ENCODE data around the gene GPR61.

The GPR61 gene

GRCh38 chr1:109498161-109498801 lies 41.4 kb upstream of the GPR61 start:
- no peak overlapping the region for H3K27ac ChIP-seq (ENCODE audit: extremely low read depth, low read depth, low read length)
- no peak overlapping the region for H3K4me3 ChIP-seq (ENCODE audit: low read depth, low read length)
- H3K9me3 ChIP-seq (ENCODE audit: control insufficient read depth, insufficient read depth, low read depth, low read length): no peaks in the 10 kb centered on the region
- no peaks in the 10 kb centered on the region for H3K4me1 ChIP-seq (ENCODE audit: control insufficient read depth, insufficient read depth, low read length)
- peaks cover 0 to 51% of the 10 kb centered on the region in 2 experiments; a peak in 1 of 3 replicates for H3K36me3 ChIP-seq (ENCODE audit: control insufficient read depth in 2 of 2, insufficient read depth in 1 of 2, low read length in 2 of 2)
- ChIA-PET POLR2A (interaction anchor here (0.7 to 1.1 kb wide), 2 partner anchors 50 to 284 kb away, joined by 3 read pairs; partner anchors contain the start of genes GNAI3 and SARS1), CTCF (interaction anchor here (0.7 to 36.3 kb wide), 11 partner anchors 10 to 651 kb away, joined by 3 to 1152 read pairs (median 4); partner anchors contain the start of genes AMIGO1 and GPR61)
- TF ChIP-seq ZNF654 (tag by site-specific recombination; IDR thresholded peaks at IDR 0.05; ENCODE audit: low read depth): peak; percentile 24
- TF ChIP-seq ZNF391 (tag by site-specific recombination; IDR thresholded peaks at IDR 0.05; ENCODE audit: borderline replicate concordance, low read depth): no peak
- peak; percentile 57 for TF ChIP-seq ZNF366 (tag by site-specific recombination; conservative IDR thresholded peaks at IDR 0.05)
- TF ChIP-seq ZFHX2 (tag by site-specific recombination; conservative IDR thresholded peaks at IDR 0.05): peak; percentile 97
- TF ChIP-seq ZNF341 (tag by site-specific recombination; IDR thresholded peaks at IDR 0.05; ENCODE audit: low read depth): 0 out of 2 replicates have a peak, but pooled peaks have one; percentile 20
- TF ChIP-seq ZBTB21 (tag by site-specific recombination; IDR thresholded peaks at IDR 0.05): no peak
- peak; percentile 77; the same call in 1 of the 2 replicates for TF ChIP-seq CTCF (tag by site-specific recombination; IDR thresholded peaks at IDR 0.05)
- TF ChIP-seq, protein P1, sequence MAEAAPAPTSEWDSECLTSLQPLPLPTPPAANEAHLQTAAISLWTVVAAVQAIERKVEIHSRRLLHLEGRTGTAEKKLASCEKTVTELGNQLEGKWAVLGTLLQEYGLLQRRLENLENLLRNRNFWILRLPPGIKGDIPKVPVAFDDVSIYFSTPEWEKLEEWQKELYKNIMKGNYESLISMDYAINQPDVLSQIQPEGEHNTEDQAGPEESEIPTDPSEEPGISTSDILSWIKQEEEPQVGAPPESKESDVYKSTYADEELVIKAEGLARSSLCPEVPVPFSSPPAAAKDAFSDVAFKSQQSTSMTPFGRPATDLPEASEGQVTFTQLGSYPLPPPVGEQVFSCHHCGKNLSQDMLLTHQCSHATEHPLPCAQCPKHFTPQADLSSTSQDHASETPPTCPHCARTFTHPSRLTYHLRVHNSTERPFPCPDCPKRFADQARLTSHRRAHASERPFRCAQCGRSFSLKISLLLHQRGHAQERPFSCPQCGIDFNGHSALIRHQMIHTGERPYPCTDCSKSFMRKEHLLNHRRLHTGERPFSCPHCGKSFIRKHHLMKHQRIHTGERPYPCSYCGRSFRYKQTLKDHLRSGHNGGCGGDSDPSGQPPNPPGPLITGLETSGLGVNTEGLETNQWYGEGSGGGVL (tag by site-specific recombination; IDR thresholded peaks at IDR 0.05): peak; percentile 73
- no peak for TF ChIP-seq ZNF350 (tag by site-specific recombination; IDR thresholded peaks at IDR 0.05)
- TF ChIP-seq PATZ1 (tag by site-specific recombination; IDR thresholded peaks at IDR 0.05): 0 out of 2 replicates have a peak, but pooled peaks have one; percentile 16
- no peak for TF ChIP-seq ZNF114 (tag by site-specific recombination; IDR thresholded peaks at IDR 0.05)
- TF ChIP-seq ZNF302 (tag by site-specific recombination; IDR thresholded peaks at IDR 0.05; ENCODE audit: low read depth): no peak
- TF ChIP-seq EGR2 (tag by site-specific recombination; IDR thresholded peaks at IDR 0.05; ENCODE audit: low read depth): peak; percentile 95
- TF ChIP-seq YY1 (tag by site-specific recombination; IDR thresholded peaks at IDR 0.05): no peak
- TF ChIP-seq ZNF132 (tag by site-specific recombination; IDR thresholded peaks at IDR 0.05; ENCODE audit: borderline replicate concordance): no peak
- no peak for TF ChIP-seq KLF16 (tag by site-specific recombination; IDR thresholded peaks at IDR 0.05)
- TF ChIP-seq ZNF2 (tag by site-specific recombination; IDR thresholded peaks at IDR 0.05): 0 out of 2 replicates have a peak, but pooled peaks have one; percentile 18
- TF ChIP-seq ZBTB20 (tag by site-specific recombination; IDR thresholded peaks at IDR 0.05): no peak

- Histone ChIP-seq H3K9me3 (ENCODE audit: control insufficient read depth, insufficient read depth, low read depth, low read length) (no peaks in the 10 kb centered on the region), H3K27ac (ENCODE audit: extremely low read depth, low read depth, low read length) (no peak overlapping the region), H3K36me3 (ENCODE audit: control insufficient read depth in 2 of 2, insufficient read depth in 1 of 2, low read length in 2 of 2) (peaks cover 0 to 51% of the 10 kb centered on the region in 2 experiments; a peak in 1 of 3 replicates), H3K4me3 (ENCODE audit: low read depth, low read length) (no peak overlapping the region), H3K4me1 (ENCODE audit: control insufficient read depth, insufficient read depth, low read length) (no peaks in the 10 kb centered on the region)
- ChIA-PET POLR2A (interaction anchor here (0.7 to 1.5 kb wide), 3 partner anchors 32 to 399 kb away, joined by 3 read pairs; partner anchors contain the start of gene SARS1), CTCF (interaction anchor here (0.6 to 36.3 kb wide), 14 partner anchors 11 to 650 kb away, joined by 3 to 1152 read pairs (median 4); partner anchors contain the start of genes AMIGO1 and GPR61)
- TF ChIP-seq ZBTB8A (tag by site-specific recombination; IDR thresholded peaks at IDR 0.05) (no peak), ZFHX2 (tag by site-specific recombination; conservative IDR thresholded peaks at IDR 0.05) (no peak), ZNF280D (tag by site-specific recombination; IDR thresholded peaks at IDR 0.05) (no peak), ZBTB17 (tag by site-specific recombination; IDR thresholded peaks at IDR 0.05) (no peak), ZNF830 (tag by site-specific recombination; IDR thresholded peaks at IDR 0.05; ENCODE audit: low read depth) (no peak), ZNF426 (tag by site-specific recombination; IDR thresholded peaks at IDR 0.05) (no peak)
- TF ChIP-seq, protein P2, sequence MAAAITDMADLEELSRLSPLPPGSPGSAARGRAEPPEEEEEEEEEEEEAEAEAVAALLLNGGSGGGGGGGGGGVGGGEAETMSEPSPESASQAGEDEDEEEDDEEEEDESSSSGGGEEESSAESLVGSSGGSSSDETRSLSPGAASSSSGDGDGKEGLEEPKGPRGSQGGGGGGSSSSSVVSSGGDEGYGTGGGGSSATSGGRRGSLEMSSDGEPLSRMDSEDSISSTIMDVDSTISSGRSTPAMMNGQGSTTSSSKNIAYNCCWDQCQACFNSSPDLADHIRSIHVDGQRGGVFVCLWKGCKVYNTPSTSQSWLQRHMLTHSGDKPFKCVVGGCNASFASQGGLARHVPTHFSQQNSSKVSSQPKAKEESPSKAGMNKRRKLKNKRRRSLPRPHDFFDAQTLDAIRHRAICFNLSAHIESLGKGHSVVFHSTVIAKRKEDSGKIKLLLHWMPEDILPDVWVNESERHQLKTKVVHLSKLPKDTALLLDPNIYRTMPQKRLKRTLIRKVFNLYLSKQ (tag by site-specific recombination; IDR thresholded peaks at IDR 0.05; ENCODE audit: borderline replicate concordance): no peak
Measured at GRCh38 chr1:109499081-109499480, 40.6 kb upstream of the GPR61 start.
